ENCODE data around the gene FHL5. TPM values are rescaled to one million over a fixed set of nuclear protein-coding genes. Genes with fewer than 3 reads are reported as not detected.

Gene FHL5
- polyA plus RNA-seq, 1 donor from 2014 or later, result not detected

DNA sequence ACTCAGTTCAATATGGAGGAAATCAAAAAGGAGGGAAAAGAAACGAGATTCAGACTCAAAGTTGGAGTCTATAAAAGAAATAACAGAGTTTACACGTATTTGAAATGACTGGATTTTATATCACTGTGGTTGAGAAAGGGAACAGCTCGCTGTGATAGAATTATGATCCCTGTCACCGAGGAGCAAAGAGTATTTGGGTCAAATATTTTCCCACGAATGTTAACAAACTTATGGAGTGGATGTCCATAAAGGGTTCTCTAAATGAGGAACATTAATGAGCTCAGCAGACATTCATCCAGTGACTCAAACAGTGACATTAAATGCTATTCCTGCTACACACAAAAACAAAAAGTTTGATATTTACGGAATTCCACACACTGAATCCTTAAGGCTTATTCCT is 57.9 kb downstream of the FHL5 start:
- no peak overlapping the region for H3K4me3 ChIP-seq (ENCODE audit: low read length)
- TF ChIP-seq SMC3 (conservative IDR thresholded peaks at IDR 0.05; ENCODE audit: poor library complexity), result no peak
- TF ChIP-seq, protein P1, sequence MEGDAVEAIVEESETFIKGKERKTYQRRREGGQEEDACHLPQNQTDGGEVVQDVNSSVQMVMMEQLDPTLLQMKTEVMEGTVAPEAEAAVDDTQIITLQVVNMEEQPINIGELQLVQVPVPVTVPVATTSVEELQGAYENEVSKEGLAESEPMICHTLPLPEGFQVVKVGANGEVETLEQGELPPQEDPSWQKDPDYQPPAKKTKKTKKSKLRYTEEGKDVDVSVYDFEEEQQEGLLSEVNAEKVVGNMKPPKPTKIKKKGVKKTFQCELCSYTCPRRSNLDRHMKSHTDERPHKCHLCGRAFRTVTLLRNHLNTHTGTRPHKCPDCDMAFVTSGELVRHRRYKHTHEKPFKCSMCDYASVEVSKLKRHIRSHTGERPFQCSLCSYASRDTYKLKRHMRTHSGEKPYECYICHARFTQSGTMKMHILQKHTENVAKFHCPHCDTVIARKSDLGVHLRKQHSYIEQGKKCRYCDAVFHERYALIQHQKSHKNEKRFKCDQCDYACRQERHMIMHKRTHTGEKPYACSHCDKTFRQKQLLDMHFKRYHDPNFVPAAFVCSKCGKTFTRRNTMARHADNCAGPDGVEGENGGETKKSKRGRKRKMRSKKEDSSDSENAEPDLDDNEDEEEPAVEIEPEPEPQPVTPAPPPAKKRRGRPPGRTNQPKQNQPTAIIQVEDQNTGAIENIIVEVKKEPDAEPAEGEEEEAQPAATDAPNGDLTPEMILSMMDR (IDR thresholded peaks at IDR 0.05; ENCODE audit: poor library complexity, severe bottlenecking), result no peak
- no peak for TF ChIP-seq EZH2 (IDR thresholded peaks at IDR 0.05; ENCODE audit: borderline replicate concordance, insufficient read depth, low read length, poor library complexity, severe bottlenecking)
- TF ChIP-seq EP300 (conservative IDR thresholded peaks at IDR 0.05; ENCODE audit: poor library complexity, severe bottlenecking), result no peak
- no peak for TF ChIP-seq TAF1 (IDR thresholded peaks at IDR 0.05; ENCODE audit: low read depth)
- TF ChIP-seq, protein P2, sequence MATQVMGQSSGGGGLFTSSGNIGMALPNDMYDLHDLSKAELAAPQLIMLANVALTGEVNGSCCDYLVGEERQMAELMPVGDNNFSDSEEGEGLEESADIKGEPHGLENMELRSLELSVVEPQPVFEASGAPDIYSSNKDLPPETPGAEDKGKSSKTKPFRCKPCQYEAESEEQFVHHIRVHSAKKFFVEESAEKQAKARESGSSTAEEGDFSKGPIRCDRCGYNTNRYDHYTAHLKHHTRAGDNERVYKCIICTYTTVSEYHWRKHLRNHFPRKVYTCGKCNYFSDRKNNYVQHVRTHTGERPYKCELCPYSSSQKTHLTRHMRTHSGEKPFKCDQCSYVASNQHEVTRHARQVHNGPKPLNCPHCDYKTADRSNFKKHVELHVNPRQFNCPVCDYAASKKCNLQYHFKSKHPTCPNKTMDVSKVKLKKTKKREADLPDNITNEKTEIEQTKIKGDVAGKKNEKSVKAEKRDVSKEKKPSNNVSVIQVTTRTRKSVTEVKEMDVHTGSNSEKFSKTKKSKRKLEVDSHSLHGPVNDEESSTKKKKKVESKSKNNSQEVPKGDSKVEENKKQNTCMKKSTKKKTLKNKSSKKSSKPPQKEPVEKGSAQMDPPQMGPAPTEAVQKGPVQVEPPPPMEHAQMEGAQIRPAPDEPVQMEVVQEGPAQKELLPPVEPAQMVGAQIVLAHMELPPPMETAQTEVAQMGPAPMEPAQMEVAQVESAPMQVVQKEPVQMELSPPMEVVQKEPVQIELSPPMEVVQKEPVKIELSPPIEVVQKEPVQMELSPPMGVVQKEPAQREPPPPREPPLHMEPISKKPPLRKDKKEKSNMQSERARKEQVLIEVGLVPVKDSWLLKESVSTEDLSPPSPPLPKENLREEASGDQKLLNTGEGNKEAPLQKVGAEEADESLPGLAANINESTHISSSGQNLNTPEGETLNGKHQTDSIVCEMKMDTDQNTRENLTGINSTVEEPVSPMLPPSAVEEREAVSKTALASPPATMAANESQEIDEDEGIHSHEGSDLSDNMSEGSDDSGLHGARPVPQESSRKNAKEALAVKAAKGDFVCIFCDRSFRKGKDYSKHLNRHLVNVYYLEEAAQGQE (IDR thresholded peaks at IDR 0.05; ENCODE audit: borderline replicate concordance), result no peak
- TF ChIP-seq POLR2AphosphoS5 (IDR thresholded peaks at IDR 0.05), result no peak
- TF ChIP-seq RAD21 (conservative IDR thresholded peaks at IDR 0.05), result no peak
- no peak overlapping the region for H3K27ac ChIP-seq (ENCODE audit: low read length)
- no peaks in the 10 kb centered on the region for H4K20me1 ChIP-seq (ENCODE audit: insufficient read depth)
- H3K9ac ChIP-seq (ENCODE audit: low read length), result no peak overlapping the region
- H3K9me3 ChIP-seq (ENCODE audit: low read length), result no peaks in the 10 kb centered on the region
- H3K27me3 ChIP-seq (ENCODE audit: insufficient read depth, low read depth, low read length), result no peaks in the 10 kb centered on the region
- H3K4me2 ChIP-seq (ENCODE audit: low read length), result no peak overlapping the region
- no peaks in the 10 kb centered on the region for H3K36me3 ChIP-seq (ENCODE audit: insufficient read depth, low read length)
- no peaks in the 10 kb centered on the region for H3F3A ChIP-seq (ENCODE audit: insufficient read depth, low read length, poor library complexity, severe bottlenecking)
- no peaks in the 10 kb centered on the region for H3K79me2 ChIP-seq (replicated peaks; ENCODE audit: insufficient read depth, low read length)
- H2AFZ ChIP-seq (ENCODE audit: low read depth, low read length), result no peak overlapping the region
- H3K9me2 ChIP-seq (ENCODE audit: insufficient read depth, low read length), result no peaks in the 10 kb centered on the region

DNA sequence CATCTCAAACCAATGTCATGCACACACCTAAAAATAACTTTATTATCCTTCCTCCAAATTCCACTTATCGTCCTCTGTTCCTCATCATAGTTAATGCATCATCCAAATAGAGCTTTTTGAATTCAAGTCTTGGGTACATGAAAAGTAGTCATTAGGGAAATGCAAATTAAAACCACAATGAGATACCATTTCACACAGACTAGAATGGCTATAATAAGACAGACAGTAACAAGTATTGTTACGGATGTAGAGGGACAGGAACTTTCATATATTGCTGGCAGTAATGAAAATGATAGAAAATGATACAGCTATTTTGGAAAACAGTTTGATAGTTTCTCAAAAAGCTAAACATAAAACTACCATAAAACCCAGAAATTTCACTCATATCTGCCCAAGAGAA is 59.1 kb downstream of the FHL5 start:
- no peaks in the 10 kb centered on the region for H3K36me3 ChIP-seq (ENCODE audit: insufficient read depth, low read length)
- H3K4me2 ChIP-seq (ENCODE audit: low read length), result no peak overlapping the region
- H2AFZ ChIP-seq (ENCODE audit: low read depth, low read length), result no peak overlapping the region
- no peaks in the 10 kb centered on the region for H3F3A ChIP-seq (ENCODE audit: insufficient read depth, low read length, poor library complexity, severe bottlenecking)
- no peaks in the 10 kb centered on the region for H3K9me3 ChIP-seq (ENCODE audit: low read length)
- H3K27ac ChIP-seq (ENCODE audit: low read length), result no peak overlapping the region
- TF ChIP-seq MXI1 (conservative IDR thresholded peaks at IDR 0.05; ENCODE audit: poor library complexity, severe bottlenecking), result no peak
- TF ChIP-seq EZH2 (IDR thresholded peaks at IDR 0.05; ENCODE audit: borderline replicate concordance, insufficient read depth, low read length, poor library complexity, severe bottlenecking), result no peak
- TF ChIP-seq RAD21 (conservative IDR thresholded peaks at IDR 0.05), result no peak
- TF ChIP-seq, protein P2 (IDR thresholded peaks at IDR 0.05; ENCODE audit: borderline replicate concordance), result no peak
- no peak for TF ChIP-seq POLR2AphosphoS5 (IDR thresholded peaks at IDR 0.05)
- no peak for TF ChIP-seq SMC3 (conservative IDR thresholded peaks at IDR 0.05; ENCODE audit: poor library complexity)
- TF ChIP-seq EP300 (conservative IDR thresholded peaks at IDR 0.05; ENCODE audit: poor library complexity, severe bottlenecking), result no peak
- no peak overlapping the region for H3K9ac ChIP-seq (ENCODE audit: low read length)
- no peak overlapping the region for H3K4me3 ChIP-seq (ENCODE audit: low read length)
- H4K20me1 ChIP-seq (ENCODE audit: insufficient read depth), result no peaks in the 10 kb centered on the region
- no peaks in the 10 kb centered on the region for H3K9me2 ChIP-seq (ENCODE audit: insufficient read depth, low read length)
- H3K79me2 ChIP-seq (replicated peaks; ENCODE audit: insufficient read depth, low read length), result no peaks in the 10 kb centered on the region
- no peaks in the 10 kb centered on the region for H3K27me3 ChIP-seq (ENCODE audit: insufficient read depth, low read depth, low read length)

Data from neural cell (in vitro differentiated cells).